ENCODE data around the gene STAC3.

STAC3 gene

DNA sequence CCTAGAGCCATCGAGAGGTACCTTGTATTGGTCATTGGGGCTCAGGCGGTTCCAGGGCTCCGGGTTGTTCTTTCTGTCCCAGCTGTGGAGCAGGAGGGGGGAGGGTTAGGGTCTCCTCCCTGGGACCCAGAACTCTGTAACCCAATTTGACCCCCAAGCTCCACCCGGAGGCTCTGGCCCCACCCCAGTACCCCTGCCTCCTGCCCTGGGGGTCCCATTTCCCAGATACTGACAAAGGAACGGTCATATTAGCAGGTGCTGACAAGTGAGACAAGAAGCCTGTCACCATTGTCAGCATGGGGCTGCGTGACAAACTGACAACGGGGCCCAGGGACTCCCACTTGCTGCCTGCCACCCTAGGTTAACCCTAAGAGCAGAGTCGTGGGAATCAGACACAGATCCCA is 15.3 kb downstream of the STAC3 start:
- DNase-seq (ENCODE audit: low read depth in 2 of 2) = no peak

GRCh38 chr12:57235017-57235727 is 15.8 kb downstream of the STAC3 start:
- no peak for DNase-seq (ENCODE audit: low read depth in 2 of 2)

GRCh38 chr12:57234571-57235016 is 16.4 kb downstream of the STAC3 start:
- no peak for DNase-seq (ENCODE audit: low read depth in 2 of 2)

- no peak for DNase-seq (ENCODE audit: low read depth in 2 of 2)
These were observed 16.8 kb downstream of the STAC3 start for GRCh38 chr12:57234233-57234570.

DNA sequence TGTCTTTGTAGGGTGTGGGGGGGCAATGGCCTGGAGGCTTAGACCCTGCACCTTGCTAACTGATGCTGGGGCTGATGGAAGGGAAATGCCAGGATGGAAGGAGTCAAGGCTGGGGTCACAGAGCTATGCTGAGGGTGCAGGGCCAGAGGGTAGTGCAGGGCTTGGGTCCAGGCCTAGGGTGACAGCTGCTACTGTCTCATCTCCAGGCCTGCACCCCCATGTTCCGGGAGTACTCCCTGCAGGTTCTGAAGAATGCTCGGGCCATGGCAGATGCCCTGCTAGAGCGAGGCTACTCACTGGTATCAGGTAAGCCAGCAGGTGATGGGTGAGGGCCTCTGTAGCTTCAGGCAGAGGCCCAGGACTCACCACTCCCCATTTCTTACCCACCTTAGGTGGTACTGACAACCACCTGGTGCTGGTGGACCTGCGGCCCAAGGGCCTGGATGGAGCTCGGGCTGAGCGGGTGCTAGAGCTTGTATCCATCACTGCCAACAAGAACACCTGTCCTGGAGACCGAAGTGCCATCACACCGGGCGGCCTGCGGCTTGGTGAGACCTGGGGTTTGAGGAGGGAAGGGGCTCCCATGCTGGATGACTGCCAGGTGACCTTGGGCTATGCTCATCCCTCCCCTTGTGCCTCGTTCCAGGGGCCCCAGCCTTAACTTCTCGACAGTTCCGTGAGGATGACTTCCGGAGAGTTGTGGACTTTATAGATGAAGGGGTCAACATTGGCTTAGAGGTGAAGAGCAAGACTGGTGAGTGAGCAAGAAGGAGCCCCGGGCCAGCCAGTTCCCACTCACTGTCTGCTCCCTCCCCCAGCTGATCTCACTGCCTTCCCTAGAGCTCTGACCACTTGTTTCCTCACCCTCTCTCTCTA is 17.4 kb downstream of the STAC3 start:
- DNase-seq (ENCODE audit: low read depth in 2 of 2) = no peak

DNA sequence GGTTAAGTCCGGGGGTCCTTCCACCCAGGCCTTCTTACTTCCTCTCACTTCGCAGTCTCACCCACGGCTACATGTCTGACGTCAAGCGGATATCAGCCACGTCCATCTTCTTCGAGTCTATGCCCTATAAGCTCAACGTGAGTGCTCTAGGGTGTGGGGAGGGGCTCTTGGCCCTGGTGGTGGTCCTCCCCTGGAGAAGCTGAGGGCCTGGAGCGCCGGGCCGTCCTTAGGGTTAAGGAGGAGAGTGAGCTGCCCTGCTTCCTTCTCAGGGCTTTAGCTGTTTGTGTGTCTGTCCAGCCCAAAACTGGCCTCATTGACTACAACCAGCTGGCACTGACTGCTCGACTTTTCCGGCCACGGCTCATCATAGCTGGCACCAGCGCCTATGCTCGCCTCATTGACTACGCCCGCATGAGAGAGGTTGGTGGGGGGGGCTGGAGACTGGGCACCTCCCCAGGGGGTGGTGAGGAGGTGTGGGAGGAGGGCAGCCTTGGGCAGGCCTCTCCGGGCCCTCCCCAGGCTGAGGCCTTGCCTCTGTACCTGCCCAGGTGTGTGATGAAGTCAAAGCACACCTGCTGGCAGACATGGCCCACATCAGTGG is 18.7 kb downstream of the STAC3 start:
- no peak for DNase-seq (ENCODE audit: low read depth in 2 of 2)

- DNase-seq (ENCODE audit: low read depth in 2 of 2) = no peak
These were observed 19.5 kb downstream of the STAC3 start for GRCh38 chr12:57231276-57232021.

DNA sequence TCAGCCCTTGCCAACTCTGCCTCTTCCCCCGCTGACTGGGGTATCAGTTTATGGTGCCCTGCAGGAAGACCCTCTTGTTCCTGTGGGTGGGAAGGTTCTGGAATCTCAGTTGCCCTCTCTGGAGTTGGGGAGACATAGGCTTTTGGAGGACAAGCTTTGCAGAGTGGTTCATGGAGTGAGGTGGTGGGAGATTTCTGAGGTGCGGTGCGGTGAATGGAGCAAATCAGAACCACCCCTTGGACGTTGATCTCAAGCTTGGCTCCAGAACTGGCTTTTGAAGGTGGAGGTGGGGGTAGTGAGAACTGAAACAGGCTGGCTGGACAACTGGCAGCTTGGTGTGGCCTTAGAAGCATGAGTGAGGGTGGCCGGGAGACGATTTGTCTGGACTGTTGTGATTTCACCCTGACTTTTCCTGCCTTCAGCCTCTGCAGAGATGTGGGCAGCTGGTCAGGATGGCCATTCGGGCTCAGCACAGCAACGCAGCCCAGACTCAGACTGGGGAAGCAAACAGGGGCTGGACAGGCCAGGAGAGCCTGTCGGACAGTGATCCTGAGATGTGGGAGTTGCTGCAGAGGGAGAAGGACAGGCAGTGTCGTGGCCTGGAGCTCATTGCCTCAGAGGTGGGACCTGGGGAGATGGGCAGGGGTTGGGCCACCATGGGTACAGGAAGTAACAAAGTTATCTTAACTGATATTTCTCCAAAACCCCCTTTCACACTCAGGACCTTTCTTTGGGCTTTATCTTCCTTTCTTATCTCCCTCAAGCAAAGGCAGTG is 20.4 kb downstream of the STAC3 start:
- no peak for DNase-seq (ENCODE audit: low read depth in 2 of 2)

GRCh38 chr12:57229634-57230380 is 21.2 kb downstream of the STAC3 start, which contains the start of gene SHMT2:
TSS of gene SHMT2 (plus strand) at chr12:57229711. CDS start at chr12:57229779, 68 bp downstream.
- DNase-seq (ENCODE audit: low read depth in 2 of 2) = peak; percentile 88 to 93

DNA sequence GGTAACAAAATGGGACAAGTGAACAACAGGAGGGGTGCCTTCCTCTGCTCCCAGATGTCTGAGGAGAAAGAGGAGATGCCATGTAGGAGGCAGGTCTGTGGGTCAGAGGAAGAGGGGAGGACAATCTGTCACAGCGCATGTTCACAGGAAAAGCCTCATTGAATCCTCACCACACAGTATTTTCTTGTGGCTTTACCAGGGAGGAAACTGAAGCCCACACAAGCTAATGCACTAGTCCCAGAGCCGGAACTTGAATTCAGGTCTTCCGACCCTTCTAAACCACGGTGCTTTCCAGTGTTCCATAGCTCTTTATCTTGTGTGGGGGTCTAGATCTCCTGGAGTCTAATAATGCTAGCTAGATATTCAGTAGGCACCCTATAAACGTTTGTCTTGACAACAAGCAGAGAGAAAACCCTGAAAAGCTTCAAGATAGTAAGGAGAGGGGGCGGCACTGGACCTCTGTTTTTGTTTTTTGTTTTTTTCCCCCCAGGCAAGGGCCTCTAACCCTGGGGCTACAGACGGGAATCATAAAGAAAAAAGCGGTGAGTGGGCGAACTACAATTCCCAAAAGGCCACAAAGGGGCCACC is 21.8 kb downstream of the STAC3 start:
- DNase-seq (ENCODE audit: low read depth in 2 of 2) = no peak

DNA sequence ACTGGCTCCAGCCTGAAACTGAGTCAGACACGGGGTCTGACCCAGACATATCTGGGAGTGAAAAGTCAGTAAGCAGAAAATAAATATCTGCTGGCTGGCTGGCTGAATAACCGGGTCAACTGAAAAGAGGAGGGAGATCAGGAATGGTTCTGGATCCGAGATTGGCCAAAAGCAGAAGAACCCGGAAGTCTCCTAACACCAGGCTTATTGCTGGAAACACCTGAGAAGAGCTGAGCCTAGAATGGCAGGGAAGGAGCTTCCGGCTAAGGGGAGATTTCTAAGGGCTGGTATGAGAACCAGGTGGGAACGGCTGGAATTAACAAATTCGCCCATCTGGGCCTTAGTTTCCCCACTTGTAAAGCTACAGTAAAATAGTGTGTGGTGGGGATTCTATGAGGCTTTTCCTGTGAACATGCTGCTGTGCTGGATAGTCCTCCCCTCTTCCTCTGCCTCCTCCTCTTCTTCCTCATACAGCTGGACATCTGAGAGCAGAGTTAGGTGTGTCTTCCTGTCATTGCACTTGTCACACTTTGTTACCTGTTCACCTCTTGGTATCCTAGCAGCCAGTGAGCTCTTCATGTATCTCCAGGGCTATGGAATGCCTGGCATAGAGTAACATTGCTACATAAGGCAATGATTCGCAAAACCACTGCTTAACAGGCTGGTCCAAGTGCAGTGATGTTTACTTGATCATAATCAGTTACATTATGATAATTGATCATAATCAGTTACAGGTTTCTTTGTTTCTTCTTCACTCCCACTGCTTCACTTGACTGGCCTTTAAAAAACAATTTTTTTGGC is 23.5 kb downstream of the STAC3 start:
- no peak for DNase-seq (ENCODE audit: low read depth in 2 of 2)

- no peak for DNase-seq (ENCODE audit: low read depth in 2 of 2)
These were observed 24.2 kb downstream of the STAC3 start for GRCh38 chr12:57226588-57227314.

DNA sequence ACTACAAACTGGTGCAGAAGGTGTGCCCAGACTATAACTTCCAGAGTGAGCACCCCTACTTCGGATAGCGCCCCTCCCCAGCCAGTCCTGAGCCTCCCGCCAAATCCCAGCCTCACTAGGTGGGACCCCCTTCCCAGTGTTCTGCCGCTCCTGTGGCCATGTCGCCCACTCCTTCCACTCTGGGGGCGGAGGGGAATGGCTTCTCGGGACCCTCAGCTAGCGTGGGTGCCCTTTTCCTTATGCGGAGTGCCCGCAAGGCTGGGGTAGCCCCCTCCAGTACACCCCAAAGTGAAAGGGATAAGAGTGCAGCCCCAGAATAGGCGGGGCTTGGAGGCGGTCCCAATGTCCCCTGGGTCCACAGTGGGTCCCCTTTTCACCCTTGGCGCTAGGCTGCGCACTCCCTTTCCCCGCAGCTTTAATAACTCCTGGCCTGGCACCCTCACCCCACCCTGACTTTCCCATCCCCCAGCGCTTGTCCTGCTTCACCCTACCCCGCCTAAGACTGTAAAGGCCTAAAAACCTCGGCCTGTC is 25.2 kb downstream of the STAC3 start:
- DNase-seq (ENCODE audit: low read depth in 2 of 2) = no peak

- DNase-seq (ENCODE audit: low read depth in 2 of 2) = no peak
These were observed 25.9 kb downstream of the STAC3 start for GRCh38 chr12:57224973-57225679.

GRCh38 chr12:57224278-57224972 is 26.6 kb downstream of the STAC3 start:
- no peak for DNase-seq (ENCODE audit: low read depth in 2 of 2)

GRCh38 chr12:57223191-57224165 is 27.5 kb downstream of the STAC3 start:
- DNase-seq (ENCODE audit: low read depth in 2 of 2) = no peak
